ENCODE measurements around the gene SOX3.

DNA sequence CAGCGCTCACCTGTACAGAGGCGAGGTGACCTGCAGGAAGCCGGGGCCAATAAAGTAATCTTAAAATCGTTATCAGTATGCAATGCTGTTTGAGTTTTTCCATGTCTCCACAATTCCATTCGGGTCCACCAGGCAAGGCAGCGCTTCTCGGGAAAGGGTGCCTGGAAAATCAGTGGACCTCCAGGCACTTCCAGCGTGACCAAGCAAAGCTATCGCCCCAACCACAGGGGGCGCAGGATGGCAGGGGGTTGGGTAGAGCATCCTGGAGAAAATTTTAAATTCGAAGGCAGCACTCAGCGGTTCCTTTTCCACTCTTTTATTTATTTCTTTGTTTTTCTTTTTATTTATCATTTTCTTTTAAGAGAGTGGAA, 5.4 kb upstream of the SOX3 start:
- TF ChIP-seq, protein P1, sequence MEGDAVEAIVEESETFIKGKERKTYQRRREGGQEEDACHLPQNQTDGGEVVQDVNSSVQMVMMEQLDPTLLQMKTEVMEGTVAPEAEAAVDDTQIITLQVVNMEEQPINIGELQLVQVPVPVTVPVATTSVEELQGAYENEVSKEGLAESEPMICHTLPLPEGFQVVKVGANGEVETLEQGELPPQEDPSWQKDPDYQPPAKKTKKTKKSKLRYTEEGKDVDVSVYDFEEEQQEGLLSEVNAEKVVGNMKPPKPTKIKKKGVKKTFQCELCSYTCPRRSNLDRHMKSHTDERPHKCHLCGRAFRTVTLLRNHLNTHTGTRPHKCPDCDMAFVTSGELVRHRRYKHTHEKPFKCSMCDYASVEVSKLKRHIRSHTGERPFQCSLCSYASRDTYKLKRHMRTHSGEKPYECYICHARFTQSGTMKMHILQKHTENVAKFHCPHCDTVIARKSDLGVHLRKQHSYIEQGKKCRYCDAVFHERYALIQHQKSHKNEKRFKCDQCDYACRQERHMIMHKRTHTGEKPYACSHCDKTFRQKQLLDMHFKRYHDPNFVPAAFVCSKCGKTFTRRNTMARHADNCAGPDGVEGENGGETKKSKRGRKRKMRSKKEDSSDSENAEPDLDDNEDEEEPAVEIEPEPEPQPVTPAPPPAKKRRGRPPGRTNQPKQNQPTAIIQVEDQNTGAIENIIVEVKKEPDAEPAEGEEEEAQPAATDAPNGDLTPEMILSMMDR (conservative IDR thresholded peaks at IDR 0.05; ENCODE audit: low read depth, low read length) = no peak
- TF ChIP-seq EZH2 (IDR thresholded peaks at IDR 0.05; ENCODE audit: borderline replicate concordance, low read depth, low read length, poor library complexity, severe bottlenecking) = no peak
